Measurements from ENCODE around the gene NIPAL3.
"Not testable (repeated sequence)": the region's sequence is repeated elsewhere in the genome, so short reads cannot be mapped to it uniquely, and the experiment has no call there.

DNA sequence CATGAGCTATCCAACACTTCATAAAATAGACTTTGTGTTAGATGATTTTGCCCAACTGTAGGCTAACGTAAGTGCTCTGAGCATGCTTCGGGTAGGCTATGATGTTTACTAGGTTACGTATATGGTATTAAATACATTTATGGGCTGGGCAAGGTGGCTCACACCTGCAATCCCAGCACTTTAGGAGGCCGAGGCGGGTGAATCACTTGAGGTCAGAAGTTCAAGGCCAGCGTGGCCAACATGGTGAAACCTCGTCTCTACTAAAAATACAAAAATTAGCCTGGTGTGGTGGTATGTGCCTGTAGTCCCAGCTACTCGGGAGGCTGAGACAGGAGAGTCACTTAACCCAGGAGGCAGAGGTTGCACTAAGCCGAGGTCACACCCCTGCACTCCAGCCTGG is 77.3 kb downstream of the NIPAL3 start:
- not testable (repeated sequence) for TF ChIP-seq POLR2A (IDR thresholded peaks at IDR 0.05; ENCODE audit: low read depth)
- TF ChIP-seq, protein P1, sequence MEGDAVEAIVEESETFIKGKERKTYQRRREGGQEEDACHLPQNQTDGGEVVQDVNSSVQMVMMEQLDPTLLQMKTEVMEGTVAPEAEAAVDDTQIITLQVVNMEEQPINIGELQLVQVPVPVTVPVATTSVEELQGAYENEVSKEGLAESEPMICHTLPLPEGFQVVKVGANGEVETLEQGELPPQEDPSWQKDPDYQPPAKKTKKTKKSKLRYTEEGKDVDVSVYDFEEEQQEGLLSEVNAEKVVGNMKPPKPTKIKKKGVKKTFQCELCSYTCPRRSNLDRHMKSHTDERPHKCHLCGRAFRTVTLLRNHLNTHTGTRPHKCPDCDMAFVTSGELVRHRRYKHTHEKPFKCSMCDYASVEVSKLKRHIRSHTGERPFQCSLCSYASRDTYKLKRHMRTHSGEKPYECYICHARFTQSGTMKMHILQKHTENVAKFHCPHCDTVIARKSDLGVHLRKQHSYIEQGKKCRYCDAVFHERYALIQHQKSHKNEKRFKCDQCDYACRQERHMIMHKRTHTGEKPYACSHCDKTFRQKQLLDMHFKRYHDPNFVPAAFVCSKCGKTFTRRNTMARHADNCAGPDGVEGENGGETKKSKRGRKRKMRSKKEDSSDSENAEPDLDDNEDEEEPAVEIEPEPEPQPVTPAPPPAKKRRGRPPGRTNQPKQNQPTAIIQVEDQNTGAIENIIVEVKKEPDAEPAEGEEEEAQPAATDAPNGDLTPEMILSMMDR (IDR thresholded peaks at IDR 0.05) = not testable (repeated sequence)

All from esophagus muscularis mucosa (tissue), 3 donors.